ENCODE measurements around the gene DMXL1. TPM values are rescaled to one million over a fixed set of nuclear protein-coding genes. Genes with fewer than 3 reads are reported as not detected.
A peak's percentile ranks its signal among the peaks of the same experiment; 100 is the strongest.

The DMXL1 gene
- total and polyA plus RNA-seq, 9 donors: 16.2 to 32.4 (median 19.3) TPM

- no peak overlapping the region for H3K4me3 ChIP-seq (ENCODE audit: low read length)
- H3K9me3 ChIP-seq (replicated peaks; ENCODE audit: control insufficient read depth, low read depth, low read length): no peaks in the 10 kb centered on the region
- 73% methylated on average over 1 of the region's 3 CpGs for WGBS (ENCODE audit: insufficient coverage)
- no peaks in the 10 kb centered on the region for H3K27me3 ChIP-seq (ENCODE audit: control insufficient read depth, insufficient read depth, low read length)
- DNase-seq: no peak
- no peak overlapping the region for H3K27ac ChIP-seq (ENCODE audit: low read length)
- no peaks in the 10 kb centered on the region for H3K36me3 ChIP-seq (ENCODE audit: control insufficient read depth, insufficient read depth, low read length)
- H3K4me1 ChIP-seq (ENCODE audit: control insufficient read depth, insufficient read depth, low read length): peaks cover 3% of the 10 kb centered on the region
Observed at GRCh38 chr5:119079318-119079921, 8.5 kb downstream of the DMXL1 start.

GRCh38 chr5:119080936-119081335 lies 10.0 kb downstream of the DMXL1 start:
- no CpG with 5 or more reads among the region's 1 CpG for WGBS (ENCODE audit: insufficient coverage)
- Histone ChIP-seq H3K27me3 (ENCODE audit: control insufficient read depth, insufficient read depth, low read length) (no peaks in the 10 kb centered on the region), H3K9me3 (replicated peaks; ENCODE audit: control insufficient read depth, low read depth, low read length) (peaks cover 3% of the 10 kb centered on the region), H3K36me3 (ENCODE audit: control insufficient read depth, insufficient read depth, low read length) (no peaks in the 10 kb centered on the region), H3K4me1 (ENCODE audit: control insufficient read depth, insufficient read depth, low read length) (peaks cover 3% of the 10 kb centered on the region), H3K27ac (ENCODE audit: low read length) (no peak overlapping the region), H3K4me3 (ENCODE audit: low read length) (no peak overlapping the region)
- DNase-seq: peak; percentile 76

- WGBS (ENCODE audit: insufficient coverage): no CpG with 5 or more reads among the region's 3 CpGs
- Histone ChIP-seq H3K27me3 (ENCODE audit: control insufficient read depth, insufficient read depth, low read length) (no peaks in the 10 kb centered on the region), H3K4me1 (ENCODE audit: control insufficient read depth, insufficient read depth, low read length) (peaks cover 3% of the 10 kb centered on the region), H3K36me3 (ENCODE audit: control insufficient read depth, insufficient read depth, low read length) (no peaks in the 10 kb centered on the region), H3K27ac (ENCODE audit: low read length) (no peak overlapping the region), H3K4me3 (ENCODE audit: low read length) (no peak overlapping the region), H3K9me3 (replicated peaks; ENCODE audit: control insufficient read depth, low read depth, low read length) (peaks cover 6% of the 10 kb centered on the region)
- no peak for DNase-seq
Observed at GRCh38 chr5:119082691-119083090, 11.8 kb downstream of the DMXL1 start.

- Histone ChIP-seq H3K4me3 (ENCODE audit: low read length) (no peak overlapping the region), H3K27ac (ENCODE audit: low read length) (no peak overlapping the region), H3K4me1 (ENCODE audit: control insufficient read depth, insufficient read depth, low read length) (peaks cover 3% of the 10 kb centered on the region), H3K27me3 (ENCODE audit: control insufficient read depth, insufficient read depth, low read length) (no peaks in the 10 kb centered on the region), H3K36me3 (ENCODE audit: control insufficient read depth, insufficient read depth, low read length) (no peaks in the 10 kb centered on the region), H3K9me3 (replicated peaks; ENCODE audit: control insufficient read depth, low read depth, low read length) (peaks cover 6% of the 10 kb centered on the region)
- WGBS (ENCODE audit: insufficient coverage): 100% methylated on average over 2 of the region's 3 CpGs
- no peak for DNase-seq
Observed at GRCh38 chr5:119083679-119084078, 12.8 kb downstream of the DMXL1 start.

- Histone ChIP-seq H3K4me3 (ENCODE audit: low read length) (no peak overlapping the region), H3K4me1 (ENCODE audit: control insufficient read depth, insufficient read depth, low read length) (no peaks in the 10 kb centered on the region), H3K9me3 (replicated peaks; ENCODE audit: control insufficient read depth, low read depth, low read length) (peaks cover 21% of the 10 kb centered on the region), H3K36me3 (ENCODE audit: control insufficient read depth, insufficient read depth, low read length) (peaks cover 7% of the 10 kb centered on the region), H3K27ac (ENCODE audit: low read length) (no peak overlapping the region), H3K27me3 (ENCODE audit: control insufficient read depth, insufficient read depth, low read length) (no peaks in the 10 kb centered on the region)
- no peak for DNase-seq
- no CpG with 5 or more reads among the region's 2 CpGs for WGBS (ENCODE audit: insufficient coverage)
Observed at GRCh38 chr5:119088438-119088837, 17.6 kb downstream of the DMXL1 start.

GRCh38 chr5:119095611-119096010 lies 24.7 kb downstream of the DMXL1 start:
- H3K9me3 ChIP-seq (replicated peaks; ENCODE audit: control insufficient read depth, low read depth, low read length): peaks cover 14% of the 10 kb centered on the region
- no peak overlapping the region for H3K27ac ChIP-seq (ENCODE audit: low read length)
- no peak overlapping the region for H3K4me3 ChIP-seq (ENCODE audit: low read length)
- no peaks in the 10 kb centered on the region for H3K4me1 ChIP-seq (ENCODE audit: control insufficient read depth, insufficient read depth, low read length)
- H3K27me3 ChIP-seq (ENCODE audit: control insufficient read depth, insufficient read depth, low read length): no peaks in the 10 kb centered on the region
- H3K36me3 ChIP-seq (ENCODE audit: control insufficient read depth, insufficient read depth, low read length): peaks cover 12% of the 10 kb centered on the region
- DNase-seq: no peak

GRCh38 chr5:119105971-119106370 lies 35.1 kb downstream of the DMXL1 start:
- Histone ChIP-seq H3K27me3 (ENCODE audit: control insufficient read depth, insufficient read depth, low read length) (no peaks in the 10 kb centered on the region), H3K36me3 (ENCODE audit: control insufficient read depth, insufficient read depth, low read length) (peaks cover 7% of the 10 kb centered on the region), H3K4me1 (ENCODE audit: control insufficient read depth, insufficient read depth, low read length) (no peaks in the 10 kb centered on the region), H3K4me3 (ENCODE audit: low read length) (no peak overlapping the region), H3K27ac (ENCODE audit: low read length) (no peak overlapping the region), H3K9me3 (replicated peaks; ENCODE audit: control insufficient read depth, low read depth, low read length) (no peaks in the 10 kb centered on the region)
- no peak for DNase-seq

- no peaks in the 10 kb centered on the region for H3K27me3 ChIP-seq (ENCODE audit: control insufficient read depth, insufficient read depth, low read length)
- H3K9me3 ChIP-seq (replicated peaks; ENCODE audit: control insufficient read depth, low read depth, low read length): no peaks in the 10 kb centered on the region
- no peak for DNase-seq
- H3K4me1 ChIP-seq (ENCODE audit: control insufficient read depth, insufficient read depth, low read length): no peaks in the 10 kb centered on the region
- H3K4me3 ChIP-seq (ENCODE audit: low read length): no peak overlapping the region
- H3K36me3 ChIP-seq (ENCODE audit: control insufficient read depth, insufficient read depth, low read length): peaks cover 5% of the 10 kb centered on the region
- WGBS (ENCODE audit: insufficient coverage): 100% methylated on average over 2 of the region's 5 CpGs
- no peak overlapping the region for H3K27ac ChIP-seq (ENCODE audit: low read length)
Observed at GRCh38 chr5:119112151-119112550, 41.3 kb downstream of the DMXL1 start.

GRCh38 chr5:119117237-119117636 lies 46.4 kb downstream of the DMXL1 start:
- no peaks in the 10 kb centered on the region for H3K4me1 ChIP-seq (ENCODE audit: control insufficient read depth, insufficient read depth, low read length)
- no peaks in the 10 kb centered on the region for H3K9me3 ChIP-seq (replicated peaks; ENCODE audit: control insufficient read depth, low read depth, low read length)
- DNase-seq: no peak
- H3K36me3 ChIP-seq (ENCODE audit: control insufficient read depth, insufficient read depth, low read length): peaks cover 15% of the 10 kb centered on the region
- WGBS (ENCODE audit: insufficient coverage): 100% methylated on average over 2 of the region's 2 CpGs
- H3K4me3 ChIP-seq (ENCODE audit: low read length): no peak overlapping the region
- no peaks in the 10 kb centered on the region for H3K27me3 ChIP-seq (ENCODE audit: control insufficient read depth, insufficient read depth, low read length)
- H3K27ac ChIP-seq (ENCODE audit: low read length): no peak overlapping the region

GRCh38 chr5:119118000-119118399 lies 47.1 kb downstream of the DMXL1 start:
- no peak overlapping the region for H3K27ac ChIP-seq (ENCODE audit: low read length)
- H3K9me3 ChIP-seq (replicated peaks; ENCODE audit: control insufficient read depth, low read depth, low read length): no peaks in the 10 kb centered on the region
- no peaks in the 10 kb centered on the region for H3K27me3 ChIP-seq (ENCODE audit: control insufficient read depth, insufficient read depth, low read length)
- H3K4me3 ChIP-seq (ENCODE audit: low read length): no peak overlapping the region
- no peaks in the 10 kb centered on the region for H3K4me1 ChIP-seq (ENCODE audit: control insufficient read depth, insufficient read depth, low read length)
- H3K36me3 ChIP-seq (ENCODE audit: control insufficient read depth, insufficient read depth, low read length): peaks cover 15% of the 10 kb centered on the region
- DNase-seq: no peak

GRCh38 chr5:119120893-119121292 lies 50.0 kb downstream of the DMXL1 start:
- Histone ChIP-seq H3K4me1 (ENCODE audit: control insufficient read depth, insufficient read depth, low read length) (no peaks in the 10 kb centered on the region), H3K27ac (ENCODE audit: low read length) (no peak overlapping the region), H3K27me3 (ENCODE audit: control insufficient read depth, insufficient read depth, low read length) (no peaks in the 10 kb centered on the region), H3K9me3 (replicated peaks; ENCODE audit: control insufficient read depth, low read depth, low read length) (no peaks in the 10 kb centered on the region), H3K36me3 (ENCODE audit: control insufficient read depth, insufficient read depth, low read length) (peaks cover 15% of the 10 kb centered on the region), H3K4me3 (ENCODE audit: low read length) (no peak overlapping the region)
- no peak for DNase-seq
- no CpG with 5 or more reads among the region's 4 CpGs for WGBS (ENCODE audit: insufficient coverage)

All from muscle of leg (tissue), 11 donors.